Osteoblast (primary cell): ENCODE measurements around the gene PCDHA1. TPM values are rescaled to one million over a fixed set of nuclear protein-coding genes. Genes with fewer than 3 reads are reported as not detected.
"Not testable (repeated sequence)": the region's sequence is repeated elsewhere in the genome, so short reads cannot be mapped to it uniquely, and the experiment has no call there.

Experiments
- DNase-seq: peaks from one replicate; pipeline ENCODE4 v3.0.0; 2011; ENCODE audit warnings: low spot score, mixed read lengths; ENCODE audit not compliant: insufficient read length; ENCODE audit errors: missing footprints
- H2AFZ ChIP-seq: 2 replicates; pipeline ENCODE4 v1.6.0; 2011; ENCODE audit warnings: mild to moderate bottlenecking, low read length
- H3K27ac ChIP-seq: 2 replicates; pipeline ENCODE4 v1.5.1; 2011; ENCODE audit warnings: mild to moderate bottlenecking, low read depth, low read length, moderate library complexity
- H3K27me3 ChIP-seq: 2 replicates; pipeline ENCODE4 v1.6.0; 2012; ENCODE audit warnings: mild to moderate bottlenecking, control low read depth, inconsistent platforms, low read length, moderate library complexity; ENCODE audit not compliant: insufficient read depth
- H3K36me3 ChIP-seq: 2 replicates; pipeline ENCODE4 v1.5.1; 2011; ENCODE audit warnings: mild to moderate bottlenecking, low read length, control low read depth, moderate library complexity; ENCODE audit not compliant: insufficient read depth
- H3K4me1 ChIP-seq: 2 replicates; pipeline ENCODE4 v1.5.1; 2011; ENCODE audit warnings: mild to moderate bottlenecking, low read length, control low read depth, moderate library complexity; ENCODE audit not compliant: insufficient read depth
- H3K4me2 ChIP-seq: 2 replicates; pipeline ENCODE4 v1.6.0; 2011; ENCODE audit warnings: mild to moderate bottlenecking, low read length; ENCODE audit not compliant: insufficient read depth
- H3K4me3 ChIP-seq: fragments of 200-600 bp; sonication (generic); 3 replicates; pipeline ENCODE4 v1.5.1; 2012; ENCODE audit warnings: mild to moderate bottlenecking, low read length, inconsistent platforms; ENCODE audit not compliant: insufficient read depth
- H3K79me2 ChIP-seq: 2 replicates; pipeline ENCODE4 v1.6.0; 2012; ENCODE audit warnings: mild to moderate bottlenecking, low read length, control low read depth, inconsistent platforms; ENCODE audit not compliant: insufficient read depth
- H3K9me3 ChIP-seq: 2 replicates; pipeline ENCODE4 v1.5.1; 2011; ENCODE audit warnings: low read depth, low read length, control low read depth
- H4K20me1 ChIP-seq: 2 replicates; pipeline ENCODE4 v1.6.0; 2012; ENCODE audit warnings: mild to moderate bottlenecking, low read length, control low read depth; ENCODE audit not compliant: insufficient read depth
- CTCF ChIP-seq: IDR thresholded peaks from 2 replicates; pipeline ENCODE4 v1.5.1; 2011; ENCODE audit warnings: mild to moderate bottlenecking, low read depth, low read length, moderate library complexity; ENCODE audit errors: extremely low read depth
- total RNA-seq: library from RNA; depleted of rRNA; stranded (reverse); fragments of >200 nt; gene quantifications from 2 replicates; pipeline ENCODE4 v1.2.3, GENCODE V29; 2012

PCDHA1 gene
- total RNA-seq, 1 donor = not detected

GRCh38 chr5:140791089-140791488 lies 5.1 kb downstream of the PCDHA1 start:
- Histone ChIP-seq H3K4me3 (no peak overlapping the region), H4K20me1 (no peaks in the 10 kb centered on the region), H3K27ac (no peak overlapping the region), H3K36me3 (no peaks in the 10 kb centered on the region), H3K79me2 (no peaks in the 10 kb centered on the region), H3K4me2 (no peak overlapping the region), H3K4me1 (no peaks in the 10 kb centered on the region), H3K27me3 (no peaks in the 10 kb centered on the region), H2AFZ (no peak overlapping the region), H3K9me3 (peaks cover 4% of the 10 kb centered on the region)
- TF ChIP-seq CTCF = no peak
- DNase-seq = no peak

DNA sequence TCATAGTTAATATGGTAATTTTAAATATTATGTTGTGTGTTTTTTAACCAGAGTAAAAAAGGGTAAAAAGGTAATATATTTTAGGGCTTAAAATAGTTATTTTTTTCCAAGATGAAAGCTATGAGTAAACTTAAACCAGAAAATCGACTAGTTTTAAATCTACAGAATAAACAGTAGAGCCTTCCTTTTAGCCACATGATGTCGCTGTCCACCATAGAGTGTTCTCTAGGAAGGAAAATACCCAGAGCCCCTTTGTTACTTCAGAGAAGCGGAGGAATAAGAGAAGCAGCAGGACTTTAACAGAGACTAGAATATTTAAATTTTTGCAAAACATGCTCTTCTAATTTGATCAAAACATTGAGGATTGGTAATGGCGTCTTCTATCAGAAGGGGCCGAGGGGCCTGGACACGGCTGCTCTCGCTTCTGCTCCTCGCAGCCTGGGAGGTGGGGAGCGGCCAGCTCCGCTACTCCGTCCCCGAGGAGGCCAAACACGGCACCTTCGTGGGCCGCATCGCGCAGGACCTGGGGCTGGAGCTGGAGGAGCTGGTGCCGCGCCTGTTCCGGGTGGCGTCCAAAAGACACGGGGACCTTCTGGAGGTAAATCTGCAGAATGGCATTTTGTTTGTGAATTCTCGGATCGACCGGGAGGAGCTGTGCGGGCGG lies 8.8 kb downstream of the PCDHA1 start, which contains the start of gene PCDHA2:
Gene PCDHA2, plus strand, starts transcription at position 258 of the 664 bp plus-strand sequence.
- no peak for TF ChIP-seq CTCF
- no peaks in the 10 kb centered on the region for H3K36me3 ChIP-seq
- no peaks in the 10 kb centered on the region for H3K79me2 ChIP-seq
- H3K27me3 ChIP-seq = no peaks in the 10 kb centered on the region
- H3K9me3 ChIP-seq = no peaks in the 10 kb centered on the region
- no peaks in the 10 kb centered on the region for H4K20me1 ChIP-seq
- H3K4me2 ChIP-seq = peak within 1 kb of the TSS; percentile 2
- H3K4me1 ChIP-seq = no peaks in the 10 kb centered on the region
- H2AFZ ChIP-seq = no peak within 1 kb of the TSS
- no peak within 1 kb of the TSS for H3K4me3 ChIP-seq
- H3K27ac ChIP-seq = no peak within 1 kb of the TSS
- DNase-seq = no peak

GRCh38 chr5:140795259-140795641 lies 9.3 kb downstream of the PCDHA1 start:
- Histone ChIP-seq H3K36me3 (no peaks in the 10 kb centered on the region), H4K20me1 (no peaks in the 10 kb centered on the region), H3K4me3 (no peak overlapping the region), H3K79me2 (no peaks in the 10 kb centered on the region), H3K9me3 (no peaks in the 10 kb centered on the region), H2AFZ (no peak overlapping the region), H3K27me3 (no peaks in the 10 kb centered on the region), H3K27ac (no peak overlapping the region), H3K4me1 (no peaks in the 10 kb centered on the region), H3K4me2 (peak overlapping the region; percentile 2)
- peak; percentile 88 for DNase-seq
- TF ChIP-seq CTCF = peak; percentile 20

DNA sequence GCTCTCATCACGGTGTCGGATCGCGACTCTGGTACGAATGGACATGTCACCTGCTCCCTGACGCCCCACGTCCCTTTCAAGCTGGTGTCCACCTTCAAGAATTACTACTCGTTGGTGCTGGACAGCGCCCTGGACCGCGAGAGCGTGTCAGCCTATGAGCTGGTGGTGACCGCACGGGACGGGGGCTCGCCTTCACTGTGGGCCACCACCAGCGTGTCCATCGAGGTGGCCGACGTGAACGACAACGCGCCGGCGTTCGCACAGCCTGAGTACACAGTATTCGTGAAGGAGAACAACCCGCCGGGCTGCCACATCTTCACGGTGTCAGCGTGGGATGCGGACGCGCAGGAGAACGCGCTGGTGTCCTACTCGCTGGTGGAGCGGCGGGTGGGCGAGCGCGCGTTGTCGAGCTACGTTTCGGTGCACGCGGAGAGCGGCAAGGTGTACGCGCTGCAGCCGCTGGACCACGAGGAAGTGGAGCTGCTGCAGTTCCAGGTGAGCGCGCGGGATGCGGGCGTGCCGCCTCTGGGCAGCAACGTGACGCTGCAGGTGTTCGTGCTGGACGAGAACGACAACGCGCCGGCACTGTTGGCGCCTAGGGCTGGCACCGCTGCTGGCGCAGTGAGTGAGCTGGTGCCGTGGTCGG lies 10.3 kb downstream of the PCDHA1 start:
- not testable (repeated sequence) for H3K27ac ChIP-seq, DNase-seq, H4K20me1 ChIP-seq, H3K4me1 ChIP-seq, H2AFZ ChIP-seq, H3K27me3 ChIP-seq, H3K4me2 ChIP-seq, H3K36me3 ChIP-seq, H3K4me3 ChIP-seq, H3K79me2 ChIP-seq, H3K9me3 ChIP-seq
